PC-3 (cell line): ENCODE measurements around the gene VPS52. TPM values are rescaled to one million over a fixed set of nuclear protein-coding genes. Genes with fewer than 3 reads are reported as not detected.
"Not testable (repeated sequence)": the region's sequence is repeated elsewhere in the genome, so short reads cannot be mapped to it uniquely, and the experiment has no call there.

Experiments
- ATAC-seq: fragments of 200-7000 bp; cut with Tn5 transposase; 2 replicates; pipeline ENCODE4 v1.9.1; 2020; ENCODE audit warnings: mild to moderate bottlenecking, moderate library complexity
- BruUV-seq: library from RNA; stranded (reverse); fragments of 400-500 nt; replicated peaks from 2 replicates; lab custom pipeline; 2021; lab: Mats Ljungman, UMichigan
- CTCF ChIA-PET: fragments of 300-600 bp; sonication (Branson Sonifier 250); formaldehyde crosslinking; loops from one replicate; lab custom pipeline; 2022; ENCODE audit warnings: antibody characterized with exemption; lab: Charles Lee
- POLR2A ChIA-PET: fragments of 300-600 bp; sonication (Branson Sonifier 250); formaldehyde crosslinking; loops from one replicate; lab custom pipeline; 2022; ENCODE audit warnings: antibody characterized with exemption; ENCODE audit not compliant: unreplicated experiment; lab: Charles Lee
- DNase-seq: peaks from one replicate; pipeline ENCODE4 v3.0.0-alpha.2; 2015
- H2AFZ ChIP-seq: fragments of 300-600 bp; sonication (generic); 2 replicates; pipeline ENCODE4 v1.6.0; 2016; ENCODE audit warnings: antibody characterized with exemption, low read length
- H3F3A ChIP-seq: fragments of 300-600 bp; sonication (generic); one replicate; pipeline ENCODE4 v1.6.0; 2017; ENCODE audit warnings: antibody characterized with exemption, low read length, control low read depth, mild to moderate bottlenecking; ENCODE audit not compliant: unreplicated experiment
- H3K27ac ChIP-seq: fragments of 300-600 bp; sonication (generic); 2 replicates; pipeline ENCODE4 v1.5.1; 2016; ENCODE audit warnings: mild to moderate bottlenecking, low read length
- H3K27me3 ChIP-seq: fragments of 300-600 bp; sonication (generic); 2 replicates; pipeline ENCODE4 v1.6.1; 2016; ENCODE audit warnings: low read length, mixed read lengths
- H3K36me3 ChIP-seq: fragments of 300-600 bp; sonication (generic); 2 replicates; pipeline ENCODE4 v1.6.1; 2016; ENCODE audit warnings: low read depth, mixed run types, low read length, mixed read lengths
- H3K4me1 ChIP-seq: fragments of 300-600 bp; sonication (generic); 2 replicates; pipeline ENCODE4 v1.5.1; 2016; ENCODE audit warnings: low read length; ENCODE audit not compliant: insufficient read depth
- H3K4me2 ChIP-seq: fragments of 300-600 bp; sonication (generic); 2 replicates; pipeline ENCODE4 v1.6.0; 2016; ENCODE audit warnings: low read length
- H3K4me3 ChIP-seq: fragments of 300-600 bp; sonication (generic); 2 replicates; pipeline ENCODE4 v1.5.1; 2016; ENCODE audit warnings: mild to moderate bottlenecking, low read length, mixed read lengths
- H3K79me2 ChIP-seq: fragments of 300-600 bp; sonication (generic); 2 replicates; pipeline ENCODE4 v1.6.1; 2017; ENCODE audit warnings: low read length, mixed read lengths
- H3K9ac ChIP-seq: fragments of 300-600 bp; sonication (generic); 2 replicates; pipeline ENCODE4 v1.6.0; 2016; ENCODE audit warnings: mild to moderate bottlenecking, low read length
- H3K9me2 ChIP-seq: fragments of 300-600 bp; sonication (generic); replicated peaks from 2 replicates; pipeline ENCODE4 v1.6.1; 2016; ENCODE audit warnings: mixed run types, low read length, mixed read lengths
- H3K9me3 ChIP-seq: fragments of 300-600 bp; sonication (generic); 2 replicates; pipeline ENCODE4 v1.6.1; 2016; ENCODE audit warnings: low read length, mixed read lengths
- H4K20me1 ChIP-seq: fragments of 300-600 bp; sonication (generic); 2 replicates; pipeline ENCODE4 v1.6.1; 2016; ENCODE audit warnings: low read length, mixed read lengths
- CTCF ChIP-seq: fragments of 300-600 bp; sonication (generic); conservative IDR thresholded peaks from 2 replicates; pipeline ENCODE4 v1.5.1; 2017; ENCODE audit warnings: antibody characterized with exemption, low read depth, mild to moderate bottlenecking, low read length
- EZH2 ChIP-seq: fragments of 300-600 bp; sonication (generic); IDR thresholded peaks from one replicate; pipeline ENCODE4 v1.6.1; 2017; ENCODE audit warnings: antibody characterized with exemption, mild to moderate bottlenecking, low read length; ENCODE audit not compliant: unreplicated experiment
- EZH2phosphoT487 ChIP-seq: fragments of 300-600 bp; sonication (generic); IDR thresholded peaks from 2 replicates; pipeline ENCODE4 v1.6.1; 2018; ENCODE audit warnings: mild to moderate bottlenecking, antibody characterized with exemption, low read length, borderline replicate concordance
- intact Hi-C: fragments of 100-400 bp; cut with micrococcal nuclease; formaldehyde crosslinking; loops from 2 replicates; pipeline ENCODE4 v1.9.0; 2023
- total RNA-seq: library from RNA; depleted of rRNA; stranded (reverse); fragments of >200 nt; gene quantifications from 2 replicates; pipeline ENCODE4 v1.2.3, GENCODE V29; 2014

VPS52 gene
- total RNA-seq, 1 experiment from 2014 or later = 33.7 TPM

GRCh38 chr6:33235221-33235634, 36.4 kb downstream of the VPS52 start:
- no peak overlapping the region for H2AFZ ChIP-seq
- H3K9me2 ChIP-seq = no peaks in the 10 kb centered on the region
- H3K4me1 ChIP-seq = no peaks in the 10 kb centered on the region
- no peaks in the 10 kb centered on the region for H3K9me3 ChIP-seq
- no peak overlapping the region for H3K4me3 ChIP-seq
- peaks cover 43% of the 10 kb centered on the region for H3K27me3 ChIP-seq
- no peak for ATAC-seq
- H3F3A ChIP-seq = no peaks in the 10 kb centered on the region
- DNase-seq = no peak
- ChIA-PET POLR2A (no interaction called here), CTCF (no interaction called here)
- H3K4me2 ChIP-seq = no peak overlapping the region
- BruUV-seq = no TSS peak
- no peaks in the 10 kb centered on the region for H3K36me3 ChIP-seq
- H3K27ac ChIP-seq = no peak overlapping the region
- H3K9ac ChIP-seq = no peak overlapping the region
- H3K79me2 ChIP-seq = no peaks in the 10 kb centered on the region
- no peaks in the 10 kb centered on the region for H4K20me1 ChIP-seq
- TF ChIP-seq CTCF = no peak
- TF ChIP-seq EZH2 = no peak
- no peak for TF ChIP-seq EZH2phosphoT487
- intact Hi-C loops = no loop called here

GRCh38 chr6:33226503-33227120, 45.1 kb downstream of the VPS52 start:
- H3K36me3 ChIP-seq, POLR2A ChIA-PET, H3F3A ChIP-seq, H3K4me2 ChIP-seq, H3K27ac ChIP-seq, H3K9me3 ChIP-seq, H3K79me2 ChIP-seq, H3K9ac ChIP-seq, H4K20me1 ChIP-seq, H3K4me1 ChIP-seq, BruUV-seq, H3K4me3 ChIP-seq, H2AFZ ChIP-seq, DNase-seq, ATAC-seq, H3K9me2 ChIP-seq, intact Hi-C loops: not testable (repeated sequence)
- CTCF ChIA-PET = interaction anchor here (0.6 kb wide), 1 partner anchor 359 kb away, joined by 3 read pairs; no protein-coding TSS in a partner anchor
- peaks cover 16% of the 10 kb centered on the region; the same call in 1 of the 2 replicates for H3K27me3 ChIP-seq

- no peak overlapping the region for H3K4me3 ChIP-seq
- H3K27me3 ChIP-seq = 0 out of 2 replicates have a peak, but pooled peaks cover 3% of the 10 kb centered on the region
- TF ChIP-seq CTCF (no peak), EZH2phosphoT487 (no peak), EZH2 (no peak)
- H3K9ac ChIP-seq = no peak overlapping the region
- H3K4me2 ChIP-seq = no peak overlapping the region
- H3K9me3 ChIP-seq = no peaks in the 10 kb centered on the region
- intact Hi-C loops = no loop called here
- POLR2A ChIA-PET = no interaction called here
- H3K4me1 ChIP-seq = no peaks in the 10 kb centered on the region
- no TSS peak for BruUV-seq
- no peaks in the 10 kb centered on the region for H3K36me3 ChIP-seq
- H3K27ac ChIP-seq = no peak overlapping the region
- no peaks in the 10 kb centered on the region for H3F3A ChIP-seq
- DNase-seq (no peak), ATAC-seq (no peak)
- no peaks in the 10 kb centered on the region for H4K20me1 ChIP-seq
- H3K79me2 ChIP-seq = no peaks in the 10 kb centered on the region
- CTCF ChIA-PET = no interaction called here
- no peaks in the 10 kb centered on the region for H3K9me2 ChIP-seq
- H2AFZ ChIP-seq = no peak overlapping the region
Observed at GRCh38 chr6:33217681-33218080, 54.0 kb downstream of the VPS52 start.
